Stimulated activated CD4-positive, alpha-beta T cell treated with anti-CD3 and anti-CD28 coated beads, Interleukin-12 subunit alpha, Interleukin-12 subunit beta, amount 100 ng/mL, for 4 hours (primary cell): ENCODE results near the gene TMEM151B.
A peak's percentile ranks its signal among the peaks of the same experiment; 100 is the strongest.
"Not testable (repeated sequence)": the region's sequence is repeated elsewhere in the genome, so short reads cannot be mapped to it uniquely, and the experiment has no call there.

Experiments
- DNase-seq: peaks from one replicate; pipeline ENCODE4 v3.0.0-alpha.2; 2020

Gene TMEM151B

DNA sequence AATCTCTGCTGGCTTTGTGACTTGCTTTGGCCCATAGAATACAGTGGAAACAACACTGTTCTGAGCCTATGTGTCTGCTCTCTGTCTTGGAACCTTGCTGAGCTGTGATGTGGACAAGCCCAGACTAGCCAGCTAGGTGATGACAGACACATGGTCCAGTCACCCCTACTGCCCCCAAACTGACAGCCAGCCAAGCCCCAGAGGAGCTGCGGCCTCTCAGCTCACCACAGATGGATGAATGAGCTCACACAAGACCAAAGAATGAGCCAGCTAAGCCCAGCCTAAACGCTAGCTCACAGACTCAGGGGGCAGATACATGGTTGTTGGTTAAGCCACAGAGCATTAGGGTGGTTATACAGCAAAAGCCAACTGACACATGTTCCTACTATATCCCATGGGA lies 38.8 kb downstream of the TMEM151B start:
- no peak for DNase-seq

DNA sequence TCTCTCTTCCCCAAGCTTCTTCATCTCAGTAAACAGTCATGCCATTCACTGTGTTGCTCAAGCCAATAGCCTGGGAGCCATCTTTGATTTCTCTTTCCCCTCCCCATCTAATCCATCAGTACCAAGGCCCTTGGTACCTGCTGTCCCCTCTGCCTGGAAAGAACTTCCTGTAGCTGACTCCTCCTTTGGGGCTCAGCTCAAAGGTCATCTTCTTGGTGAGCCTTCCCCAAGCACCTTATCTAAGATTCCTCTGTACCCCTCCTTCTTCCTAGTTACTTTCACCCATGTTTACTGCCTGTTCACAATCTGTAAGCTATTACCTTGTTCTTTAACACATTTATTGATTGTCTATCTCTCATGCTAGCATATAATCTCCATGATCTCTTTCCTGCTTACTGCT lies 39.4 kb downstream of the TMEM151B start:
- no peak for DNase-seq

DNA sequence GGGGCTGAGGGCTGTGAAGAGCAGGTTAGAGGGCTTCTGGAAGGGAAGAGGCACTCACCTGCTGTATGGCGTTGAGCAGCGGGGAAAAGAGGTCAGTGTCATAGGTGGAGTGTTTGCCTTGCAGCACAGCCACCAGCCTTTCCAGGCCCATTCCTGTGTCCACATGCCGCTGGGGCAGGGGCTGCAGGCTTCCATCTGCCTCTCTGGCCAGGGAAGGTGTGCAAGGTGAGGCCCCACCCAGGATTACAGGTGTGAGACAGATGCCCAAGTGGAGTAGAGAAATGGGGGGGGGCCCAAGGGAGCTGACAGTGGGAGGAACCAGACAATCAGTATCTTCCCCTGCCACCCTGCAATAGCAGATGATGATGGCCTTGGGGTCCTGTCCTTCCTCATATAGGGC lies 40.0 kb downstream of the TMEM151B start:
- no peak for DNase-seq

DNA sequence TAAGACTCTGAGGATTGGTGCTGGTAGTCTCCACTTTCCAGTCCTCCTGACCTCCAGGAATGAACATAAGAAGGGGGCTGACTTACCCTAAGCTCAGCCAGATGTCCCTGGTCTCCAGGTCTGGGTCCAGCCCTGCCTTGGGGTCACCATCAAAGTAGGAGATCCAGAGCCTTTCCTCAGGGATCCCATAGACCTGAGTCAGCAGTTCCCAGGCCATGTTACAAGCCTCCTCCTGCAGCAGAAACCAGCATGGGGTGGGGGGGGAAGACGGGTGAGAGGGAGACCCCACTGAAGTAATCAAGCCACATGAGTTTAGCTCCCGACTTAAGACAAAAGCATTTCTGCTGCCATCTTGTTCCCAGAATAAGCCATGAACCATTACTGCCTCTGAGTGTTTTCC lies 41.1 kb downstream of the TMEM151B start:
- no peak for DNase-seq

DNA sequence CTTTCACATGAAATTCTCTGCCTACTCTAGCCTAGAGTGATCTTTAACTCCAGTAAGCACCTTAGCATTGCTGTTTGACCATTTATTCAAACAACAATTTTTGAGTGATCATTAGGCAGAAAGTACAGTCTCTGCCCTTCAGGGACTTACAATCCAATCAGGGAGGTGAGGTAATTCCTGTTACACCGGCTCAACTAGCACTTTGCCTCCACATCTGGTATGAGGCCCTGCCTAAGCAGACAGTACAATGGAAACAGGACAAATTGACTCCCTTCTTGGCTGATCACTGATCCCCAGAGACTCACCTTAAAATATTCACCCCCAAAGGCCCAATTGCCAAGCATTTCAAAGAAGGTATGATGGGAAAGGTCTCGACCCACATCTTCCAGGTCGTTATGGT lies 41.5 kb downstream of the TMEM151B start:
- no peak for DNase-seq

DNA sequence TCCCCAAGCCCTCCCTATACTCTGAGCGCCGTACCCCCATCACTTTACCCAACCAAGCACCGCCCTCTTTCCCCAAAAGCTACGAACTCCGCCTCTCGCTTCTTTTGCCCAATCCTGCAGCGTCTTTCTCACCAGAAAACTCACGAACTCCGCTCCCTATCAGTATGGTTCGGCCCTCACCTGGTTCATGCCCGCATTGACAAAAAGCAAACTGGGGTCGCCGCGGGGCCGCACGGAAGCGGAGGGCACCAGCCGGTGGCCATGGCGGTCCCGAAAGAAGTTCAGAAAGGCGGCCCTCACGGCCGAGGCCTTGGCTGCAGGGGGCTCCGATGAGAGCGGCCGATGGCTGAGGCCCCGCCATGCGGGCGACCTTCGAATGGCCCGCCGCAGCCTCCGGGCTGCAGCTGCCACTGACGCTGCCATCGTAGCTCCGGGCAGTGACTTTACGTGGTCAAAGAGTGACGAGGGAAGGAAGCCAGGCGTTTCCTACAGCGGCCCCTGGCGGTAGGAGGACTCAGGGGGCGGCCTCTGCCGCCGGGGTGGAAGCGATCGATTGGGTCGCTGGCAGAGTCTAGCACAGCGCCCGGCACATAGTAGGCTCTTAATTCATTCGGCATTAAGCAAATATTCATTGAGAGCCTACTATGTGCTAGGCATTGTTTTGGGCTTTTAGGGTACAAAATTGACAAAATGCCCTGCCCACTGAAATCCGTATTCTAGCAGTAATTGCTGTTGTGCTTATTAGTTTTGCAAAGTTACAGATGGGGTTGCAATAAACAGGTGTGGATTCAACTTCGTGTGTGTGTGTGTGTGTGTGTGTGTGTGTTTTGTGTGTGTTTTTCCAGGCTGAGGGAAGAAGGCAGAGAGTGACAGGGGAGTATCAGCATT lies 42.9 kb downstream of the TMEM151B start, which contains the start of gene AARS2:
AARS2 (minus strand) TSS at position 447 of the 888 bp plus-strand sequence; CDS start at position 423, 24 bp downstream.
- DNase-seq: peak; percentile 96

DNA sequence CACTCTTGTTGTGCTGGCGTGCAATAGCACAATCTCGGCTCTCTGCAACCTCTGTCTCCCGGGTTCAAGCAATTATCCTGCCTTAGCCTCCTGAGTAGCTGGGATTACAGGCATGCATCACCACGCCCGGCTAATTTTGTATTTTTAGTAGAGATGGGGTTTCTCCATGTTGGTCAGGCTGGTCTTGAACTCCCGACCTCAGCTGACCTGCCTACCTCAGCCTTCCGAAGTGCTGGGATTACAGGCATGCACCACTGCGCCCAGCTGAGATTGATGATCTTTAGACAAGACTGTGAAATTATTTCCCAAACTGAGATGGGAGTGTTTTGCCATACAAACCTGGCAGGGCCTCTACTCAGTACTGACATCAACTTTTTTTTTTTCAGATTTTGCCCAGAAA lies 44.4 kb downstream of the TMEM151B start:
- not testable (repeated sequence) for DNase-seq

DNA sequence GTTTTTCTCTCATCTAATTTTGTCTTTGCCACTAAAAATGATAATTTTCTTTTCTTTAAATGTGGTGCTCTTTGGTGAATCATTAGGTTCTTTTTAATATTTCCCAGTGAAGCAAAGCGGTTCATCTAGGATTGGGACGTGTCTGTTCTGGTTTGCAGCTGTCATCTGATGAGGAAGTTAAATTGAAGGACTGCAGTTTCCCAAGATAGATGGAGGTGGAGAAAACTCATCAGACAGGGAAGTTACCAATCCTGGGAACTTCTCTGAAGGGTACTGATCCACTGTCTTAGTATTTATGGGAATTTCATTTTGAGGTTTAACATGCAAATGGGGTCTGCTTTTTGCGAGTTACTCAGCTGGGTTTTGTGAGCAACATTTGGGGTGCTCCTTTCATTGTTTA lies 45.3 kb downstream of the TMEM151B start:
- DNase-seq: no peak

DNA sequence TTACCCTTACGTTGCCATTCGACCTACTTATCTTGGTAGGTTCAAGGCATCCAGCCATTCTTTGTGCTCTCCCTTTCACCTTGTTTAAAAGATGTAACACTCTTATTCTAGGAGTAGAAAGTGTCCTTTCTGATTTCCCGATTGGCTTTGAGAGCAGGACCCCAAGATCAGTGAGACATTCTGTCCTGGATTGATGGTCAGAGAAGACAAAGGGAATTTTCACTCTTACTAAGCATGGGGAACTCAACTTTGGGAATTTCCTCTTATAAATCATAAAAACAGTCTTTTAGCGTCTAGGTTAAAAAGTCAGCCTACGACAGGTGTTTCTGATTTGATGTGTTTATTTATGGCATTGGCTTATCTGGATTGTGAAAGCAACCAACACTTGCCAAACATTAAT lies 45.7 kb downstream of the TMEM151B start:
- no peak for DNase-seq

DNA sequence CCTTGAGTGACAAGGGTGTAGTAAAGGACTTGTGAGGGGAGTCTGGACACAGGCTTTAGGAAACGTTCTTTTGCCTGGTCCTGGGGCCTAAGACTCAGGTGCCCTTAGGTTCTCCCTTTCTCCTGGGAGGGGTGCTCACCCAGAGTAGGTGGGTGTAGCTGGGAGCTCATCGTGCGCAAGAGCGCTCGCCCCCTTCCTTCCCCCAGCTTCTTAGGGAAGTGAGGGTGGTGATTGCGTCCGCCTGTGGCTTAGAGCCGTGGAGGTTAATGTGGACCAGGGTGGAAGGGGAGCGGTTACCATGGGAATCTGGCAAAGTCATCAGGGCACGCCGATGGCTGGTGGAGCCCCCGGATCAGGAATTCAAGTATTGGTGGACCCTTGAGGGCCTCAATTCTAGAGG lies 46.2 kb downstream of the TMEM151B start:
- DNase-seq: no peak

DNA sequence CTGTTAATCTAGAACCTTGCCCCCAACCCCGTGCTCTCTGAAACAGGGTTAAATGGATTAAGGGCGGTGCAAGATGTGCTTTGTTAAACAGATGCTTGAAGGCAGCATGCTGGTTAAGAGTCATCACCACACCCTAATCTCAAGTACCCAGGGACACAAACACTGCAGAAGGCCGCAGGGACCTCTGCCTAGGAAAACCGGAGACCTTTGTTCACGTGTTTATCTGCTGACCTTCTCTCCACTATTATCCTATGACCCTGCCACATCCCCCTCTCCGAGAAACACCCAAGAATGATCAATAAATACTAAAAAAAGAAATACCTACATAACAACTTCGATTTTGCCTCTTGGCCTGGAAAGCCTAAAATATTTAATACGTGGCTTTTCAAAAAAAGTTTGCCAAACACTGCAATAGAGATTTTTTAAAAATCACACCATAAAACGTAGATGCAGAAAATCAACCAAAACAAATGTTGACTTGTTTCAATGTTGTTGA lies 46.9 kb downstream of the TMEM151B start:
- DNase-seq: not testable (repeated sequence)

DNA sequence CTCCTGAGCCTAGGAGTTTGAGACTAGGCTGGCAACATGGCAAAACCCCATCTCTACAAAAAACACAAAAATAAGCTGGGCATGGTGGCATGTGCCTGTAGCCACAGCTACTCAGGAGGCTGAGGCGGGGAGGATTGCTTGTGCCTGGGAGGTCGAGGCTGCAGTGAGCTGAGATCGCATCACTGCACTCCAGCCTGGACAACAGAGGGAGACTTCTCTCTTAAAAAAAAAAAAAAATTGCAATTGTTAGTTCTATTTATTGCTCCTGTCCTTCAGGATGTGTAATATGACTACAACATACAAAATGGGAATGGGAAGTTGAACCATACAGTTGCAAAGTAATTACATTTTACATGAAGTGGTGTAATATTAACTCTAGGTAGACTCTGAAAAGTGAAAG lies 51.0 kb downstream of the TMEM151B start:
- DNase-seq: no peak

DNA sequence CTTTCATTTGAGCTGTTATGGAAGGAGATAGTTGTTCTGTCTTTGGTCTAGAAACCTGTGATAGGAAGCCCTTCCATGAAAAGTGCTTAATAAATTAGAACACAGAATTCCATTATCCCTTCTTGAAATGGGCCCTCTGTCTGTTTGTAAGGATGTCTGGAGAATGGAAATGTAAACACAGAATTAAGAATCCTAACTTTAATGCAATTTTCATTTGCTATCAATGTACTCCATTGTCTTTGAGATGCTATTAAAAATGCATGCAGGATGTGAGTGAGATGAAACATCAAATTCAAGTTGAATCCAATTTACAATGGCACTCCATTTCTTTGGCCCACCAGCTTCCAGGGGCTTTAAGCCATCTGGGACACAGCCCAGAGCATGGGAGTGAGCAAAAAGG lies 56.8 kb downstream of the TMEM151B start:
- DNase-seq: no peak

DNA sequence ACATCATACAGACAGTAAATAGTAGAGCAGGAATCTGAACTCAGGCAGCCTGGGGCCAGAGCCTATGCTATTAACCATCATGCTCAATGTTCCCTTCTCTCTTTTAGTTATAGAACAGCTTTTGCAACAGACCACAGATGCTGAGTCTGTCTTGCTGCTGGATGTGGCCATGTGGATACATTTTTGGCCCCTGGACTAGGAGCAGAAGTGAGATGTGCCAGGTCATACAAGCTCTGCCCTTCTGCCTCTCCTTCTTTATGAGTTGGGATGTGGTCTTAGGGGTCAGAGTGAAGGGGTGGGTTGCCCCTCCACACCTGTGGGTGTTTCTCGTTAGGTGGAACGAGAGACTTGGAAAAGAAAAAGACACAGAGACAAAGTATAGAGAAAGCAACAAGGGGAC lies 57.5 kb downstream of the TMEM151B start:
- no peak for DNase-seq

DNA sequence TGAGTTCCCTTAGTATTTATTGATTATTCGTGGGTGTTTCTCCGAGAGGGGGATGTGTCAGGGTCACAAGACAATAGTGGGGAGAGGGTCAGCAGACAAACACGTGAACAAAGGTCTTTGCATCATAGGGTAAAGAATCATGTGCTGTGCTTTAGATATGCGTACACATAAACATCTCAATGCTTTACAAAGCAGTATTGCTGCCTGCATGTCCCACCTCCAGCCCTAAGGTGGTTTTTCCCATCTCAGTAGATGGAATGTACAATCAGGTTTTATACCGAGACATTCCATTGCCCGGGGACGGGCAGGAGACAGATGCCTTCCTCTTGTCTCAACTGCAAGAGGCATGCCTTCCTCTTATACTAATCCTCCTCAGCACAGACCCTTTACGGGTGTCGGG lies 58.0 kb downstream of the TMEM151B start:
- not testable (repeated sequence) for DNase-seq

DNA sequence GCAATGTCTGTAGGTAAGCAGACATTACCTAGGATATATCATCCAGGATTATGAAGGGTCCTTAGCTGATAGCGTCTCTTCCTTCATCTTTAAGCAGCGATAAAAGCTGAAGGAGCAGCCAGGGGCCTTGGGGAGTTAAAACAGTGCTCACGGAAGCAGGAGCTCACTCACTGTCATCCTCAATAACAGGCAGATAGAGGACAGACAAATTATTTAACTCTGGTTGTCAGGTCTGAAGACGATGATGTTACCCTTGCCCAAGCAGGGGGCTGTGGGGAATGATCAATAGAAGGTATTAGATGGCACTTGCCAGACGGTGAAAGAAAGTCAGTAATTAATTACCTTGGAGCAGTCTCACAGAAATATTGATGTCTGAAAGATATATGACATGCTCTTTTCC lies 59.6 kb downstream of the TMEM151B start:
- no peak for DNase-seq

DNA sequence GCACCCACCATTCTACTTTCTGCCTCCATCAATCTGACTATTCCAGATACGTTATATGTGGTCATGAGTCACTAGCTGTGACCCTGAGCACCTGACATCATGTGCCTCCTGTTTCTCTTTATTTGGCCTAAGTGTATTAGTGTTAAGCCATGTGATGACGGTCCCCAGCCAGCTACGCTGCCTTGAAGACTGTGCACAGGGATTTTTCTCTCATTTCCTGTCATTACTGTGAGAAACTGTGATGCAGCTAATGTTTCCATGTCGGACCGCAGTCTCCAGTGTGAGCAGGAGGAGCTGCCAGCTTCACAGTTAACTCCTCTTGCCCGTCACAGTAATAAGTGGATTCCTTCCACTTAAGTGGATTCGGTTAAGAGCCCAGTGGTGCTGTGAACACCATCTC lies 62.3 kb downstream of the TMEM151B start:
- DNase-seq: no peak

DNA sequence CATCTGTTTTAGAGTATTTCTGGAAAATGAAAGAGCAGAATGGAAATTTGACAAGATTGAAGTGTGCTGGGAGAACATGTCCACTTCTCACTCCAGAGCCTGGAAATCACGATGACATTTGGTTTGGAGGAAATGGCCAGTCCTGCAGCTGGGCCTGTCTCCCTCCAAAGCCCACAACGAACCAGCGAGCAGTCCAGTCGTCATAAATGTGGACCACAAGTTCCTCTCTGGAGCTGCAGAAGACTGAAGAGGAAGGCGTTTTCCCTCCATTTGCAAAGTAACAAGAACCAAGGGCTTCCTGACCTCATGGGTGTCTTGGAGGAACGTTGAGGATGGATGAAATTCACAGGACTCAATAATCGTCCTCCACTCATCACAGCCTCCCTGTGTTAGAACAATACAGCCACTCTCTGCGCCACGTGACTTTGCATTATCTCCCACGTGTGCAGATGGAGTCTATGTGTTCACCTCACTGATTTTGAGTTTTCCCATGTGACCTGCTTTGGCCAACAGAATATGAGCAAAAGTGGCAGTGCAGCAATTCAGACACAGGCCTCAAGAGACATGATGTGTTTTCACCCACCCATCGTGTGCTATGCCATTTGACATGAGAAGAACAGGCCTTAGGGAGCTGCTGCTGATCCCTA lies 63.1 kb downstream of the TMEM151B start:
- DNase-seq: no peak

DNA sequence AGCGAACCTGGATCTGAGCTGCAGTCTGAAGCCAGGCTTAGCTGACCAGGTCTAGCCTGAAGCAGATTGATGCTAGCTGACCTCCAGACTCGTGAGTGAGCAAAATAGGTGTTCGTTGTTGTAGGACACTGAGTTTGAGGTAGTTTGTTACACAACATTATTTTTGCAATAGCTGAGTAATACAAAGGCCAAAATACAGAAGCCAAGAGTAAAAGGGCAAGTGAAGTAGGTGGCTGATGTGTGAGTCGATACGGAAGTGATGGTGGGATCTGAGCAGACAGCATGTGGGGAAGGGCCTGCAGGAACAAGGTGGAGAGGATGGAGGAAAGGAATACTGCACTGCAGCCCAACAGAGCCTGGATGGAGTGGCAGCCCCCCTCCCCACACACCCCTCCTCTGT lies 63.7 kb downstream of the TMEM151B start:
- DNase-seq: no peak

DNA sequence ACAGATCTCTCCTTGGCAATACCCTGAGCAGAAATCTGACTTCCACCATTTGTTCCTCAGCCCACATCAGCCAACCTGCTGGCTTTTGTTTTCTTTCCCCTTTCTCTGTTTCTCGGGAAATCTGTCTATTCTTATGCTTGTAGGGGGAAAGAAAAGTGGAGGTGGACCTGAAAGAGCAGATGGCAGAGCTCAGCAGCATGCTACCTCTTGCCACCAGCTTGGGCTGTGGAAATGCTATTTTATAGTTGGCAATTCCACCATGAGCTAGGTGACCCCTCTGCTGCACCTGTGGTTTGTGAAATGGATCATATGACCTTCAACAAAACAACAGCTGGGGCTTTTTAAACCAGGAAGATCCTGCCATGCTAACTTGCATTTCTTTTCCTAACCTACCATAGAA lies 65.4 kb downstream of the TMEM151B start:
- DNase-seq: no peak

DNA sequence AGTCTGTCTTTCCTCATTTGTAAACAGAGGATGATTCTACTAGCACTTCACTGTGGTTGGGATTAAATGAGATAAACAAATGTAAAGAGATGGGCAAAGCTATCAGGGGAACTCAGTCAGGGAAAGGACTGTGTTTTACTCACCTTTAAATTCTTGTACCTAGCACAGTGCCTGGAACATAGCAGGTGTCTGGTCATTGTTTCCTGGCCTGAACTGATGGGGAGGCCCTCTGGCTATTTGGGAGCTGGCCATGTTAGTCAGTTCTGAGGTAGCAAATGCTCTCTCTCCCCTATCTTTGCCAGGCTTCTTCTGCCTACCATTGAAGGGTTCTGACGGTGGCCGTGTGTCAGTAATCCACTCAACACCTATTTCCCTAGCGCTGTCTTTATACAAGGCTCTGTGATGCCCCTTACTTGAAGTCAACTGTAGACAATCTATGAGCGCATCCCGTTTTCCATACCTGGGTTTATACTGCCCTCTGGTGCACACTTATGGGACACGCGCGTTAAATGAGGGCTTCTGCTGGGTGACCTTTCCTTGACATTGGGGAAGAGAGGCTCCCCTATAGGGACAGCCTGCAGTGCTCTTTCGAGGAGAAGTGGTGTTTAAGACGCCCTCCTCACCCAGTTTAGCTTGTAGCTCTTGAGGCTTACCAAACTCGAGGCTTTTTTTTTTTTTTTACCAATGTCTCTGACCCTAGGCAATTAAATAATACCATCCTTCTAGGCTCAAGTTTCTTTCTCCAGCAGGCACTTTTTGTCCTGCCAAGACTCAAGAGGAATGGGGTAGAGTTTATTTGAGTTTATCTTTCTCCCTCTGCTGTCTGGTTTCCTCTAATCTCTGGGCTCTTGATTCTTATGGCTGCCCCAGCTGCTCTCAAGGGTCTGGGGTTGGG lies 68.2 kb downstream of the TMEM151B start:
- peak; percentile 57 for DNase-seq

DNA sequence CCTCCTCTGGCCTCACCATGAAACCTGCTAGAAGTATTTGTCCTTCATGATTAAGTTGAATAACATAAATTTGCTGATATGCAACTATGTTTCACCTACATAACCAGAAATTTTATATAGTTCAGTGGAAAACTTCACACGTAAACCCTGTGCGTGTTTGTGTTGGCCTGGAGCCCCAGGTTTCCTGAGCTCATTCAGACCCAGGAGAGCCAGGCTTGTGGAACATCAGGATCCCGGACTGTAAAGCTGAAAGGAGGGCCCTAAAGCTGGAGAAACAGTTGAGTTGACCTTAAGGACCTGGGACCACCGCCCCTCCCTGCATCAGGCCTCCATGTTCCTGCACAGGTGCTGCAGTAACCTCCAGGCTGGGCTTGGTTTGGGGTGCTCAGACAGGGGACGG lies 69.1 kb downstream of the TMEM151B start:
- no peak for DNase-seq
